Measurements from ENCODE around the gene UTP25. TPM values are rescaled to one million over a fixed set of nuclear protein-coding genes. Genes with fewer than 3 reads are reported as not detected.
A peak's percentile ranks its signal among the peaks of the same experiment; 100 is the strongest.
"Not testable (repeated sequence)": the region's sequence is repeated elsewhere in the genome, so short reads cannot be mapped to it uniquely, and the experiment has no call there.

Gene UTP25
- total RNA-seq, 1 donor from 2014 or later, result 7.4 TPM

GRCh38 chr1:209900734-209901133 lies 73.0 kb downstream of the UTP25 start:
- Histone ChIP-seq H3K4me3 (ENCODE audit: insufficient read depth, low read depth, low read length) (no peak overlapping the region), H3K9me3 (ENCODE audit: insufficient read depth, low read depth, low read length) (no peaks in the 10 kb centered on the region), H3K36me3 (ENCODE audit: insufficient read depth, low read length) (no peaks in the 10 kb centered on the region), H3K27ac (ENCODE audit: low read depth, low read length) (peak overlapping the region; percentile 83), H4K20me1 (ENCODE audit: insufficient read depth, low read length) (no peaks in the 10 kb centered on the region), H2AFZ (ENCODE audit: low read depth, low read length) (no peak overlapping the region), H3K79me2 (ENCODE audit: insufficient read depth, low read length) (no peaks in the 10 kb centered on the region), H3K4me1 (ENCODE audit: insufficient read depth, low read length) (peaks cover 30% of the 10 kb centered on the region), H3K27me3 (ENCODE audit: insufficient read depth, low read length) (no peaks in the 10 kb centered on the region), H3K9ac (ENCODE audit: low read length) (peak overlapping the region; percentile 58), H3K4me2 (ENCODE audit: low read length) (peak overlapping the region; percentile 45)
- no peak for TF ChIP-seq CTCF (IDR thresholded peaks at IDR 0.05; ENCODE audit: insufficient read depth, low read depth, low read length)
- no peak for TF ChIP-seq EZH2 (IDR thresholded peaks at IDR 0.05; ENCODE audit: insufficient read depth, low read length)
- DNase-seq (ENCODE audit: low read depth) (peak; percentile 93), FAIRE-seq (peak; percentile 97)
- H3K36me3 Mint-ChIP-seq (ENCODE audit: low read depth, unreplicated experiment), result no peaks in the 10 kb centered on the region
- no peaks in the 10 kb centered on the region for H3K9me3 Mint-ChIP-seq (ENCODE audit: unreplicated experiment)
- peak overlapping the region; percentile 30 for H3K27ac Mint-ChIP-seq (ENCODE audit: unreplicated experiment)
- no peak overlapping the region for H3K4me3 Mint-ChIP-seq (ENCODE audit: unreplicated experiment)
- H3K4me1 Mint-ChIP-seq (ENCODE audit: low read depth, unreplicated experiment), result peaks cover 20% of the 10 kb centered on the region
- no peaks in the 10 kb centered on the region for H3K27me3 Mint-ChIP-seq (ENCODE audit: low read depth, unreplicated experiment)

- Mint-ChIP-seq H3K9me3 (ENCODE audit: unreplicated experiment) (no peaks in the 10 kb centered on the region), H3K27ac (ENCODE audit: unreplicated experiment) (no peak overlapping the region), H3K36me3 (ENCODE audit: low read depth, unreplicated experiment) (no peaks in the 10 kb centered on the region), H3K27me3 (ENCODE audit: low read depth, unreplicated experiment) (no peaks in the 10 kb centered on the region), H3K4me3 (ENCODE audit: unreplicated experiment) (no peak overlapping the region), H3K4me1 (ENCODE audit: low read depth, unreplicated experiment) (peaks cover 15% of the 10 kb centered on the region)
- Histone ChIP-seq H3K4me2 (ENCODE audit: low read length) (peak overlapping the region; percentile 45), H3K9me3 (ENCODE audit: insufficient read depth, low read depth, low read length) (no peaks in the 10 kb centered on the region), H3K79me2 (ENCODE audit: insufficient read depth, low read length) (no peaks in the 10 kb centered on the region), H3K27me3 (ENCODE audit: insufficient read depth, low read length) (no peaks in the 10 kb centered on the region), H3K27ac (ENCODE audit: low read depth, low read length) (peak overlapping the region; percentile 83), H3K4me1 (ENCODE audit: insufficient read depth, low read length) (peaks cover 26% of the 10 kb centered on the region), H2AFZ (ENCODE audit: low read depth, low read length) (no peak overlapping the region), H3K9ac (ENCODE audit: low read length) (peak overlapping the region; percentile 49), H3K4me3 (ENCODE audit: insufficient read depth, low read depth, low read length) (no peak overlapping the region), H4K20me1 (ENCODE audit: insufficient read depth, low read length) (no peaks in the 10 kb centered on the region), H3K36me3 (ENCODE audit: insufficient read depth, low read length) (no peaks in the 10 kb centered on the region)
- DNase-seq (ENCODE audit: low read depth) (no peak), FAIRE-seq (no peak)
- TF ChIP-seq CTCF (IDR thresholded peaks at IDR 0.05; ENCODE audit: insufficient read depth, low read depth, low read length) (no peak), EZH2 (IDR thresholded peaks at IDR 0.05; ENCODE audit: insufficient read depth, low read length) (no peak)
These were observed 73.4 kb downstream of the UTP25 start for GRCh38 chr1:209901211-209901610.

GRCh38 chr1:209904774-209905173 lies 77.0 kb downstream of the UTP25 start:
- not testable (repeated sequence) for H3K36me3 ChIP-seq (ENCODE audit: insufficient read depth, low read length); H3K27me3 Mint-ChIP-seq (ENCODE audit: low read depth, unreplicated experiment); DNase-seq (ENCODE audit: low read depth); H3K79me2 ChIP-seq (ENCODE audit: insufficient read depth, low read length); H3K4me2 ChIP-seq (ENCODE audit: low read length); H3K9me3 ChIP-seq (ENCODE audit: insufficient read depth, low read depth, low read length); H3K9me3 Mint-ChIP-seq (ENCODE audit: unreplicated experiment); H3K27ac ChIP-seq (ENCODE audit: low read depth, low read length); H3K4me3 Mint-ChIP-seq (ENCODE audit: unreplicated experiment); H2AFZ ChIP-seq (ENCODE audit: low read depth, low read length); H3K4me3 ChIP-seq (ENCODE audit: insufficient read depth, low read depth, low read length); H3K36me3 Mint-ChIP-seq (ENCODE audit: low read depth, unreplicated experiment); H3K27ac Mint-ChIP-seq (ENCODE audit: unreplicated experiment); H3K27me3 ChIP-seq (ENCODE audit: insufficient read depth, low read length); H3K9ac ChIP-seq (ENCODE audit: low read length); FAIRE-seq; H4K20me1 ChIP-seq (ENCODE audit: insufficient read depth, low read length)
- H3K4me1 ChIP-seq (ENCODE audit: insufficient read depth, low read length), result peaks cover 16% of the 10 kb centered on the region
- H3K4me1 Mint-ChIP-seq (ENCODE audit: low read depth, unreplicated experiment), result peaks cover 12% of the 10 kb centered on the region

Other genes starting within 250 kb of the UTP25 start
- 0.41 and 0.45 TPM in 2 replicates for gene CAMK1G, start 244.3 kb upstream of the UTP25 start, total RNA-seq
- gene LAMB3, start 175.5 kb upstream of the UTP25 start, total RNA-seq, result 4.2 and 6.1 TPM in 2 replicates
- 5.9 and 15.1 TPM in 2 replicates for gene G0S2, start 152.6 kb upstream of the UTP25 start, total RNA-seq
- not detected in 2 replicates for gene HSD11B1, start 123.1 kb upstream of the UTP25 start, total RNA-seq
- not detected in 2 replicates for gene TRAF3IP3, start 71.9 kb upstream of the UTP25 start, total RNA-seq
- gene C1orf74, start 43.4 kb upstream of the UTP25 start, total RNA-seq, result 2.2 and 2.6 TPM in 2 replicates
- gene IRF6, start 21.8 kb upstream of the UTP25 start, total RNA-seq, result 16.2 and 21.2 TPM in 2 replicates
- gene SYT14, start 110.2 kb downstream of the UTP25 start, total RNA-seq, result 3.9 and 6.1 TPM in 2 replicates

All from astrocyte (in vitro differentiated cells and primary cell).